Measurements from ENCODE around the gene CCNB3. TPM values are rescaled to one million over a fixed set of nuclear protein-coding genes. Genes with fewer than 3 reads are reported as not detected.

The CCNB3 gene
- total and polyA plus RNA-seq, 12 donors, result 0.24 to 2.1 (median 0.76) TPM

DNA sequence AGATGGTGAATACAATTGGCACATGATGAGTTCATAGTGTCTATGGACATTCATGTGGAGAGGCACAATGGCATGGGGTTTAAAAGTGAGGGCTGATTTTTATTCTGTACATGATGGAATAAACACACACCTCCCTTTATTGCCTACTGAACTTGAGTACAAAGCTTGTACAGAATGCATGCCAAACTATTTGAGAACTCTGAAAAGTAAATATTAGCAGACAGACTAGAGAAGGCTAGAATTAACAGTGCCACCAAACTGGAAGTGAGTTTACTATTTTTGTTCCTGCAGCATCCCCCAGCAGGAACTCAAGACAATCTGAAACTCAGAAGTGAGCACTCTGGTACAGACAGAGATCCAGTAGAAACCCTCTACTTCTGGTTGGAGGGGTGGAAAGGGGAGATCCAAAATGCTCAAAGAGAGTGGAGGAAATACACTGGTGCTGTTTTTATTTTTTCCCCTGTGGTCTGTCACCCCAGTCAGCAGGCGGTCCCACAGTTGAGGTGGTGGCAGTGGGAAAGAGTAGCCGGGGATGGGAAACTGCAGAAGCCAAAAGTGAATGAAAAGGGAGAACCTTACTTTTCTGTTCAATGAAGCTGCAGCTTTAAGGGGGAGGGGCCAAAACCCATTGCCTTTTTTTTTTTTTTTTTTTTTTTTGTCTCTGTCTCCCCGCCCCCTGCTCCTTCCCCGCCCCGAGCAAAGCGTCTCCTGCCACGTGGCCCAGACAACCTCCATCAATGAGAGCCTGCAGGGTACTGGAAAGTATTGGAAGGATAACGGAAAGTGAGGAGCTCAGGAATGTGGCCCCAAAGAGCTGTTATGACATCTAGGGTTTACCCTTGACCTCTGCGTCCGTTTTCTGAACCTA lies 24.3 kb upstream of the CCNB3 start:
- no peak overlapping the region for H3K4me3 ChIP-seq
- intact Hi-C loops (cut with DNase I), result no loop called here
- WGBS, 4 donors, result 40 to 57% (median 49%) methylated on average over 10 of the region's 10 CpGs
- H3K4me1 ChIP-seq (replicated peaks in 1 of 2), result no peaks in the 10 kb centered on the region
- no peaks in the 10 kb centered on the region for H3K9me3 ChIP-seq (replicated peaks in 1 of 3)
- no peak for DNase-seq
- H3K27ac ChIP-seq, result no peak overlapping the region
- H3K36me3 ChIP-seq (replicated peaks in 1 of 2), result no peaks in the 10 kb centered on the region
- peaks cover 7% of the 10 kb centered on the region for H3K27me3 ChIP-seq
- TF ChIP-seq, protein P1, sequence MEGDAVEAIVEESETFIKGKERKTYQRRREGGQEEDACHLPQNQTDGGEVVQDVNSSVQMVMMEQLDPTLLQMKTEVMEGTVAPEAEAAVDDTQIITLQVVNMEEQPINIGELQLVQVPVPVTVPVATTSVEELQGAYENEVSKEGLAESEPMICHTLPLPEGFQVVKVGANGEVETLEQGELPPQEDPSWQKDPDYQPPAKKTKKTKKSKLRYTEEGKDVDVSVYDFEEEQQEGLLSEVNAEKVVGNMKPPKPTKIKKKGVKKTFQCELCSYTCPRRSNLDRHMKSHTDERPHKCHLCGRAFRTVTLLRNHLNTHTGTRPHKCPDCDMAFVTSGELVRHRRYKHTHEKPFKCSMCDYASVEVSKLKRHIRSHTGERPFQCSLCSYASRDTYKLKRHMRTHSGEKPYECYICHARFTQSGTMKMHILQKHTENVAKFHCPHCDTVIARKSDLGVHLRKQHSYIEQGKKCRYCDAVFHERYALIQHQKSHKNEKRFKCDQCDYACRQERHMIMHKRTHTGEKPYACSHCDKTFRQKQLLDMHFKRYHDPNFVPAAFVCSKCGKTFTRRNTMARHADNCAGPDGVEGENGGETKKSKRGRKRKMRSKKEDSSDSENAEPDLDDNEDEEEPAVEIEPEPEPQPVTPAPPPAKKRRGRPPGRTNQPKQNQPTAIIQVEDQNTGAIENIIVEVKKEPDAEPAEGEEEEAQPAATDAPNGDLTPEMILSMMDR (IDR thresholded peaks at IDR 0.05), result no peak
- TF ChIP-seq POLR2A (IDR thresholded peaks at IDR 0.05), result no peak

DNA sequence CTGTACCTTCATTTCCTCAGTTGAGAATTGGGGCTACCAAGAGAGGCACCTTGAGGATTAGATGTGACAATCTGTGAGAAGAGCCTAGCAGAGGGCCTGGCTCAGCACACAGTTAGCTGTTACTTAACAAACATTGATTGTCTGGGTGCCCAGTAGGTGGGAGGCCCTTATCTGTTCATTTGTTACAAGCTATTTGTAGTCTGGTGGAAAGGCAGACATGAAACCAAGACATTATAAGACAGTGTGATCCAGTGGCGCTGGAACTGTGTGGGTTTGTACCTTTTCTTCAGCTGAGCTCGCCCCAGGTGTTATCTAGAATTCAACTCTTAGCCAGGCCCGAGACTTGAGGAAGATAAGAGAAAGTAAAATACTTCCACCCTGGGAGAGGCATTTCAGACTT lies 20.7 kb upstream of the CCNB3 start:
- Histone ChIP-seq H3K4me3 (no peak overlapping the region), H3K27ac (no peak overlapping the region), H3K9me3 (replicated peaks in 1 of 3) (no peaks in the 10 kb centered on the region), H3K4me1 (replicated peaks in 1 of 2) (no peaks in the 10 kb centered on the region), H3K27me3 (no peaks in the 10 kb centered on the region), H3K36me3 (replicated peaks in 1 of 2) (no peaks in the 10 kb centered on the region)
- intact Hi-C loops (cut with DNase I), result no loop called here
- 54 to 95% (median 81%) methylated on average over 3 of the region's 3 CpGs for WGBS, 4 donors
- TF ChIP-seq POLR2A (IDR thresholded peaks at IDR 0.05), result no peak
- no peak for DNase-seq

DNA sequence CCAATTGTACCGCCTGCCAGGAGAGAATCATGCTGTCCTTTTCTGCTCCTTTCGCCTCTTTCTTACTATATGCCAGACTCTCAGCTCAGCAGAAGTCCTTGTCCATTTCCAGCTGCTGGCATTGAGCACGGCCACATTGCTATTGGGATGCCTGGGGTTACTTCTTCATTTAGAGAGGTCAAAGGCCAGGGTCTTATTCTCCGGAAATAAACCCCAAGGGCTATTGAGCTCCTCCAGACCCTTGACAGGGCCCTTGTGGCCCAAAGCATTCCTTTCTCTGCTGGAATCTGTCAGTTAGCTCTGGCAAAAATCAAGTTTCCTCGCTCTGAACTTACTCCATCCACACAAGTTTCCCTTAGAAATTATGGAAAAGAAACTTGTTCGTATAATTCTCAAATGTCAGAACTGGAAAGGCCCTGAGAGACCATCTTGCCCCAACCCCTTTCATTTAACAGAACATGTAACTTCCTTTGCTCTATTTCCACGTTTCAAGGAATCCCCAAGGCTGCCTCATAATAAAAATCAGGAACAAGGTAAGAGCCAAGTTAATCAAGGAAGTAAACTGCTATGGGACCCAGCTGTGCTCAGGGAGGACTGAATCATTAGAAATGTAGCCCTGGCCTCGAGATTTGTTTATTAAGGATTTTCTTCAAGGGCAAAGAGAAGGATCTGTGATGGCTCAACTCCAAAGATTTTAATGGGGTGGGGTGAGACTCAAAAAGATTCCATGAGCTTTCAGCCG lies 15.5 kb upstream of the CCNB3 start:
- no peaks in the 10 kb centered on the region for H3K9me3 ChIP-seq (replicated peaks in 1 of 3)
- H3K4me1 ChIP-seq (replicated peaks in 1 of 2), result no peaks in the 10 kb centered on the region
- no peak for DNase-seq
- no peaks in the 10 kb centered on the region for H3K36me3 ChIP-seq (replicated peaks in 1 of 2)
- H3K27ac ChIP-seq, result no peak overlapping the region
- no peak overlapping the region for H3K4me3 ChIP-seq
- intact Hi-C loops (cut with DNase I), result no loop called here
- peaks cover 2% of the 10 kb centered on the region for H3K27me3 ChIP-seq
- no peak for TF ChIP-seq POLR2A (IDR thresholded peaks at IDR 0.05)
- TF ChIP-seq, protein P1 (IDR thresholded peaks at IDR 0.05), result no peak
- 45 to 58% (median 53%) methylated on average over 7 to 9 of the region's 9 CpGs for WGBS, 4 donors

DNA sequence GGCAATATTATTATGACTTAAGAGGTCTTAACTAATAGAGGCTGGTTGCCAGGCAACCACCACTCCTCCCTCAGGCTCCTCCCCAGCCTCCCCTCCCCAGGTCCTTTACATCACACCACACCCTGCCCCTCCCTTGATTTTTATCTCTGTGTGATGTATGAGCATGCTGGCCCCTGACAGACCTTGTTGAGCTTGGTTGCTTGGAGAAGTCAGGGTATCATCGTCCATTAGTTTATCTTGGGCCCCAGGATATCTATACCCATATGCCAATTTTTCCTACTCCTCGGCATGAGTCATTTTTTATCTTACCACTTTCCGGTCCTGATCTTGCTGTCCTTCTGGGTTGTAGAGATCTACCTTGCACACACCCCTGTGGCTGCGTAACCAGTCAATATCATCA lies 6.2 kb upstream of the CCNB3 start:
- intact Hi-C loops (cut with DNase I), result no loop called here

More for the DNA sequence above, 6.2 kb upstream of the CCNB3 start:
- 42 to 65% (median 56%) methylated on average over 4 of the region's 4 CpGs for WGBS, 4 donors
- Histone ChIP-seq H3K36me3 (replicated peaks in 1 of 2) (no peaks in the 10 kb centered on the region), H3K4me3 (no peak overlapping the region), H3K9me3 (replicated peaks in 1 of 3) (no peaks in the 10 kb centered on the region), H3K4me1 (replicated peaks in 1 of 2) (no peaks in the 10 kb centered on the region), H3K27ac (no peak overlapping the region), H3K27me3 (peaks cover 34% of the 10 kb centered on the region)
- TF ChIP-seq, protein P1 (IDR thresholded peaks at IDR 0.05), result no peak
- no peak for TF ChIP-seq POLR2A (IDR thresholded peaks at IDR 0.05)
- DNase-seq, result no peak
